Urothelium cell line (cell line): ENCODE data around the gene FEZF1.

Experiments
- DNase-seq: peaks from one replicate; pipeline ENCODE4 v3.0.0; 2011; ENCODE audit warnings: low spot score, mixed read lengths
- FAIRE-seq: peaks from 2 replicates; lab custom pipeline; 2011; peaks lifted over from hg19 to GRCh38; lab: Jason Lieb, UNC

FEZF1 gene

GRCh38 chr7:122304319-122304975 is at the start of gene FEZF1:
FEZF1 (minus strand) TSS chr7:122304750; CDS start chr7:122304437, 313 bp downstream.
- DNase-seq: no peak
- FAIRE-seq: no peak

- DNase-seq (no peak), FAIRE-seq (no peak)
Observed at GRCh38 chr7:122352454-122352853, 47.9 kb upstream of the FEZF1 start.

- FAIRE-seq (no peak), DNase-seq (no peak)
Observed at GRCh38 chr7:122350701-122351100, 46.2 kb upstream of the FEZF1 start.

- no peak for FAIRE-seq
- DNase-seq: no peak
Observed at GRCh38 chr7:122344303-122344620, 39.7 kb upstream of the FEZF1 start.

- FAIRE-seq (no peak), DNase-seq (no peak)
Observed at GRCh38 chr7:122343601-122344302, 39.2 kb upstream of the FEZF1 start.

GRCh38 chr7:122340427-122340826 is 35.9 kb upstream of the FEZF1 start:
- no peak for FAIRE-seq

GRCh38 chr7:122339145-122339904 is 34.8 kb upstream of the FEZF1 start:
- no peak for DNase-seq
- no peak for FAIRE-seq

More at GRCh38 chr7:122340427-122340826, 35.9 kb upstream of the FEZF1 start:
- DNase-seq: no peak

GRCh38 chr7:122337011-122337410 is 32.5 kb upstream of the FEZF1 start:
- no peak for FAIRE-seq
- DNase-seq: no peak

- FAIRE-seq: no peak
- DNase-seq: no peak
Observed at GRCh38 chr7:122329145-122329802, 24.7 kb upstream of the FEZF1 start.

GRCh38 chr7:122327969-122328368 is 23.4 kb upstream of the FEZF1 start:
- no peak for FAIRE-seq

GRCh38 chr7:122316467-122317388 is 12.2 kb upstream of the FEZF1 start:
- no peak for FAIRE-seq
- no peak for DNase-seq

More at GRCh38 chr7:122327969-122328368, 23.4 kb upstream of the FEZF1 start:
- DNase-seq: no peak

- DNase-seq (no peak), FAIRE-seq (no peak)
Observed at GRCh38 chr7:122315507-122316466, 11.2 kb upstream of the FEZF1 start.

- no peak for FAIRE-seq
- DNase-seq: no peak
Observed at GRCh38 chr7:122314284-122314683, 9.7 kb upstream of the FEZF1 start.

GRCh38 chr7:122312789-122313188 is 8.2 kb upstream of the FEZF1 start:
- no peak for DNase-seq
- no peak for FAIRE-seq

GRCh38 chr7:122311734-122312450 is 7.3 kb upstream of the FEZF1 start:
- DNase-seq (no peak), FAIRE-seq (no peak)

- DNase-seq: no peak
- FAIRE-seq: no peak
Observed at GRCh38 chr7:122311050-122311700, 6.6 kb upstream of the FEZF1 start.

- FAIRE-seq: no peak
- DNase-seq: peak; percentile 26
Observed at GRCh38 chr7:122310119-122311021, 5.8 kb upstream of the FEZF1 start.
